ENCODE data around the gene MCM5. TPM values are rescaled to one million over a fixed set of nuclear protein-coding genes. Genes with fewer than 3 reads are reported as not detected.

Gene MCM5
- total RNA-seq, 4 donors from 2014 or later, result 19.8 to 25.3 (median 22.4) TPM

DNA sequence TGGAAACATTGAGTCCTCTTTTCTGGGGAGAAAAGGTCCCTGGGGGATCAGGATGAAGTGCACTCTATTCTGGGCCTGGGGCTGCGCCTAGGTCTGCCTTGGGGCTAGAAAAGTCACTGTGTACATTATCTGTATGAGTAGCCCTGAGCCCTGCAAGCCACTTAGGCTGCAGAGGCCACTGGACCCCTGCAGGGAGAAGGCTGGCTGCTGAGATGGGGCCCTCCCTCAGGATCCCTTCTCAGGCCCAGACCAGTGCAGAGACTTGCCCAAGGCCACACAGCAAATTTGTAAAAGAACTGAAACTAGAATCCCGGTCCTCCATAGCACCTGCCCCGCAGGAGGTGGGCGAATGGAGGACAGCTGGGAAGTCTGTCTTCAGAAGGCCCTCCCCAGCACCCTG lies 45.9 kb upstream of the MCM5 start:
- no peaks in the 10 kb centered on the region for H3K9me3 ChIP-seq
- peaks cover 0 to 29% (median 7%) of the 10 kb centered on the region in 4 donors for H3K4me1 ChIP-seq
- no peaks in the 10 kb centered on the region for H3K27me3 ChIP-seq
- TF ChIP-seq, protein P1, sequence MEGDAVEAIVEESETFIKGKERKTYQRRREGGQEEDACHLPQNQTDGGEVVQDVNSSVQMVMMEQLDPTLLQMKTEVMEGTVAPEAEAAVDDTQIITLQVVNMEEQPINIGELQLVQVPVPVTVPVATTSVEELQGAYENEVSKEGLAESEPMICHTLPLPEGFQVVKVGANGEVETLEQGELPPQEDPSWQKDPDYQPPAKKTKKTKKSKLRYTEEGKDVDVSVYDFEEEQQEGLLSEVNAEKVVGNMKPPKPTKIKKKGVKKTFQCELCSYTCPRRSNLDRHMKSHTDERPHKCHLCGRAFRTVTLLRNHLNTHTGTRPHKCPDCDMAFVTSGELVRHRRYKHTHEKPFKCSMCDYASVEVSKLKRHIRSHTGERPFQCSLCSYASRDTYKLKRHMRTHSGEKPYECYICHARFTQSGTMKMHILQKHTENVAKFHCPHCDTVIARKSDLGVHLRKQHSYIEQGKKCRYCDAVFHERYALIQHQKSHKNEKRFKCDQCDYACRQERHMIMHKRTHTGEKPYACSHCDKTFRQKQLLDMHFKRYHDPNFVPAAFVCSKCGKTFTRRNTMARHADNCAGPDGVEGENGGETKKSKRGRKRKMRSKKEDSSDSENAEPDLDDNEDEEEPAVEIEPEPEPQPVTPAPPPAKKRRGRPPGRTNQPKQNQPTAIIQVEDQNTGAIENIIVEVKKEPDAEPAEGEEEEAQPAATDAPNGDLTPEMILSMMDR (IDR thresholded peaks at IDR 0.05), result no peak
- TF ChIP-seq EP300 (IDR thresholded peaks at IDR 0.05) (no peak), POLR2A (IDR thresholded peaks at IDR 0.05) (no peak)
- no peak for DNase-seq (ENCODE audit: low spot score in 2 of 2)
- WGBS, 2 donors, result 74 to 82% methylated on average over 4 of the region's 4 CpGs
- no peak overlapping the region for H3K4me3 ChIP-seq
- no peaks in the 10 kb centered on the region for H3K36me3 ChIP-seq
- peak overlapping the region in 1 of 4 donors; percentile 26 for H3K27ac ChIP-seq

DNA sequence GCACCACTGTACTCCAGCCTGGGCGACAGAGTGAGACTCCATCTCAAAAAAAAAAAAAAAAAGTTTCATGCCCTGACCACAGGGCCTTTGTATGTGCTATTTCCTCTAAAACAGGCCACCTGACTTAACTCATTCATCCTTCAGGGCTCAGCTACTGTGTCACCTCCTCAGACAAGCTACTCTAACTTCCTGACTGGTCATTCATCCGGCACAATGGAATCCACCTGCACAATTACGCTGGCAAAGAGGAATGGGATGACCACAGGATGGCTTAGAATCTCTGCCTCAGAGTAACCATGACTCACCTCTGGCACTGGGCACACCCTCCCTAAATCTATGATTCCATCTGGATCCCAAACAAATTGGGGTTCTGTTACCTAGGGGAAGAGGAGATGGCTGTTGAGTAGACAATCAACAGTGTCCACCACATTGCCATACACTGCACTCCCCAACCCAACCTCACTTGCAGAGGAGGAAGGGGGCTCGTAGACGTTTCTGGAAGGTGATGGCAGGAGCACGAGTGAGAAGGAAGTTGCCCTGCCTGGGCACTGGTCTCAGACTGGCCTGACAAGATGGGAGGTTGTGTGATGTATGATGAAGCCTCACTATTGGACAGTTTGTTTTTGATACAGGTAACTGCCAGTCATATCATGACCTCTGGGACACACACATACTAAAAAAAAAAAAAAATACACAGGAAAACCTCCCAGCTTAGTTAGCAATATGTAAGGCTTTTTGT lies 41.9 kb upstream of the MCM5 start:
- H3K27ac ChIP-seq, result no peak overlapping the region
- 65 to 78% methylated on average over 6 of the region's 6 CpGs for WGBS, 2 donors
- no peaks in the 10 kb centered on the region for H3K27me3 ChIP-seq
- H3K36me3 ChIP-seq, result no peaks in the 10 kb centered on the region
- TF ChIP-seq EP300 (IDR thresholded peaks at IDR 0.05) (no peak), POLR2A (IDR thresholded peaks at IDR 0.05) (no peak)
- TF ChIP-seq, protein P1 (IDR thresholded peaks at IDR 0.05), result no peak
- H3K4me3 ChIP-seq, result no peak overlapping the region
- no peak for DNase-seq (ENCODE audit: low spot score in 2 of 2)
- peaks cover 0 to 6% (median 0%) of the 10 kb centered on the region in 4 donors for H3K4me1 ChIP-seq
- H3K9me3 ChIP-seq, result no peaks in the 10 kb centered on the region

DNA sequence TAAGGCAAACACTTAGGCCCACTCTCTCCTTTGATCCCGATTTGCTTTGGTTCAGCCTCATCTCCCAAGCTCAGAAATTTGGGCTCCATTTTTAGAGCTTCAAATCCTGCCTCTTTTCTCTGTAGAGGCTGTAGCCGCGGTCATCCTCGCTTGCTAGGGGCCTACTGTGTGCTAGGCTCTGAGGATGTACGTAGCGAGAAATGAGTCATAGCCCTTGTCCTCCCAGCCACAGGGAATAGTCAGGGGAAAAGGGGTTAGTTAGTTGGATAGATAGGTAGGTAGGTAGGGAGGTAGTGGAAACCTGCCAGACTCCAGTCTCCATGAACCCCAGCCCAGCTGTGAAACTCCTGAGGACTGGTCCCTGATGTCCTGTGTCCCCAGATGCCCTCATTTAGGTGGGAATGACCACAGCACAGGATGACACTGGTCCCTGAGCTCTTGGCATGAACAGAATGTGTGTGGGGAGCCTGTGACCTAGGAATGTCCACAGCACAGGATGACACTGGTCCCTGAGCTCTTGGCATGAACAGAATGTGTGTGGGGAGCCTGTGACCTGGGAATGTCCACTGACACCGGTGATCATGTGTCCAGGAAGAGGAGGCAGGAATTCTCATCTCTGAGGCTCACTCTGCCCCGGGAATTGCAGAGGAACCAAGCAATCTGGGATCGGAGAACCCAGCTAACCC lies 40.4 kb upstream of the MCM5 start:
- Histone ChIP-seq H3K4me1 (no peaks in the 10 kb centered on the region), H3K27me3 (no peaks in the 10 kb centered on the region), H3K9me3 (no peaks in the 10 kb centered on the region), H3K4me3 (no peak overlapping the region), H3K27ac (no peak overlapping the region), H3K36me3 (no peaks in the 10 kb centered on the region)
- DNase-seq (ENCODE audit: low spot score in 2 of 2), result no peak
- 79 to 83% methylated on average over 9 of the region's 9 CpGs for WGBS, 2 donors
- TF ChIP-seq POLR2A (IDR thresholded peaks at IDR 0.05) (no peak), EP300 (IDR thresholded peaks at IDR 0.05) (no peak)
- TF ChIP-seq, protein P1 (IDR thresholded peaks at IDR 0.05), result no peak

DNA sequence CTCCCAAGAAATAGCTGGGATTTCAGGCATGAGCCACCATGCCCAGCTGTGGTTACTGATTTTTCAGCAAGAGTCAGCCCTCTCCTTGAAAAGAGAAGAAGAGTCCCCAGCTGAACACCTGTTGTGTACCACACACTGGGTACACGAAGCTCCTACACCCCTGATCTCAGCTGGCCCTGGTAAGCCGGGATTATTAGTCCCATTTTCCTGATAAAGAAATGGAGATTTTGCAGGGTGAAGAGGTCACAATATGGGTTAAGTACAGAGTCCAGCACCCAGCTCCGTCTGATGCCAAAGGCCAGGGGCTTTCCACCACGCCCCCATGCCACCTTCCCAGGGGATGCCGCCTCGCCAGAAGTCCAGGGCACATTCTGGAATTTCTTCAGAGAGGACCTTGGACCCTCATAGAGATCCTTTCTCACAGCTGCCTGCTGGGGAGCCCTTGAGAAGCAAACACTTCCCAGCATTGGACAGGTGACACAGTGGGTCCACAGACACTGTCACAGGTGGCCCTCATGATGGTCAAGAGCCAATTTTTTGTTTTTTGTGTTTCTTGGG lies 38.9 kb upstream of the MCM5 start:
- TF ChIP-seq, protein P1 (IDR thresholded peaks at IDR 0.05), result no peak
- no peak for TF ChIP-seq EP300 (IDR thresholded peaks at IDR 0.05)
- no peak for TF ChIP-seq POLR2A (IDR thresholded peaks at IDR 0.05)
- no peak for DNase-seq (ENCODE audit: low spot score in 2 of 2)
- H3K9me3 ChIP-seq, result no peaks in the 10 kb centered on the region
- H3K27ac ChIP-seq, result no peak overlapping the region
- no peaks in the 10 kb centered on the region for H3K36me3 ChIP-seq
- H3K4me3 ChIP-seq, result no peak overlapping the region
- H3K27me3 ChIP-seq, result no peaks in the 10 kb centered on the region
- no peaks in the 10 kb centered on the region for H3K4me1 ChIP-seq
- WGBS, 2 donors, result 46 to 61% methylated on average over 6 of the region's 6 CpGs

DNA sequence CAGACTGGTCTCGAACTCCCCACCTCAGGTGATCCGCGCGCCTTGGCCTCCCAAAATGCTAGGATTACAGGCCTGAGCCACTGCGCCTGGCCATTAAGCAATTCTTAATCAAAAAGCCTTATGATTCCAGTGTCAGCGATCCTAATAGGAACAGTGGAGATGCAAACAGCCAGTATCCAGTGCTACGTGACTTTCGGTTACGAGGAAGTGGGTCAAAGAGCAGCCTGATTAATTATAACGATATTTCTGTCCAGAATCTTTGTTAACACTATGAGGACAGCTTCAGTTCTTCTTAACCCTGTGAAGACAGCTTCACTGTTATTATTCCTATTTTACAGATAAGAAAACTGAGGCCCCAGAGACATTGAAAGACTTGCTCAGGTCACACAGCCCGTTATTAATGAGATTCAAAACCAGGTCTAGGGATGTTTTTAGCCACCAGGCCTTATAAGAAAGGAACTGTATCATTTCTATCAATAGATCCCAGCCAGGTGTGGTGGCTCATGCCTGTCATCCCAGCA lies 36.3 kb upstream of the MCM5 start:
- H3K4me3 ChIP-seq, result no peak overlapping the region
- H3K4me1 ChIP-seq, result peaks cover 0 to 10% (median 0%) of the 10 kb centered on the region in 4 donors
- H3K9me3 ChIP-seq, result no peaks in the 10 kb centered on the region
- H3K27ac ChIP-seq, result peak overlapping the region in 2 of 4 donors; percentile 23 to 59
- 89 to 92% methylated on average over 11 of the region's 11 CpGs for WGBS, 2 donors
- TF ChIP-seq, protein P1 (IDR thresholded peaks at IDR 0.05), result no peak
- no peak for TF ChIP-seq EP300 (IDR thresholded peaks at IDR 0.05)
- TF ChIP-seq POLR2A (IDR thresholded peaks at IDR 0.05), result no peak
- H3K36me3 ChIP-seq, result no peaks in the 10 kb centered on the region
- DNase-seq (ENCODE audit: low spot score in 2 of 2), result no peak
- no peaks in the 10 kb centered on the region for H3K27me3 ChIP-seq
